SK-MEL-5 (cell line): ENCODE measurements around the gene MEGF6. TPM values are rescaled to one million over a fixed set of nuclear protein-coding genes. Genes with fewer than 3 reads are reported as not detected.

Source experiments
- DNase-seq: peaks from one replicate; pipeline ENCODE4 v3.0.0-alpha.2; 2016; ENCODE audit warnings: low read depth, low spot score
- in situ Hi-C: cut with HindIII; loops from 2 replicates; pipeline ENCODE4 v1.10.0; 2016; ENCODE audit warnings: low sequenced_read_pairs, high pct_unique_total_duplicates, low pct_unique_long_range_greater_than_20kb
- total RNA-seq: library from RNA; depleted of rRNA; stranded (reverse); fragments of >200 nt; shearing (Covaris generic); gene quantifications from 2 replicates; pipeline ENCODE4 v1.2.3, GENCODE V29; 2014

The MEGF6 gene
- total RNA-seq, 1 experiment from 2014 or later, result 0.90 TPM

DNA sequence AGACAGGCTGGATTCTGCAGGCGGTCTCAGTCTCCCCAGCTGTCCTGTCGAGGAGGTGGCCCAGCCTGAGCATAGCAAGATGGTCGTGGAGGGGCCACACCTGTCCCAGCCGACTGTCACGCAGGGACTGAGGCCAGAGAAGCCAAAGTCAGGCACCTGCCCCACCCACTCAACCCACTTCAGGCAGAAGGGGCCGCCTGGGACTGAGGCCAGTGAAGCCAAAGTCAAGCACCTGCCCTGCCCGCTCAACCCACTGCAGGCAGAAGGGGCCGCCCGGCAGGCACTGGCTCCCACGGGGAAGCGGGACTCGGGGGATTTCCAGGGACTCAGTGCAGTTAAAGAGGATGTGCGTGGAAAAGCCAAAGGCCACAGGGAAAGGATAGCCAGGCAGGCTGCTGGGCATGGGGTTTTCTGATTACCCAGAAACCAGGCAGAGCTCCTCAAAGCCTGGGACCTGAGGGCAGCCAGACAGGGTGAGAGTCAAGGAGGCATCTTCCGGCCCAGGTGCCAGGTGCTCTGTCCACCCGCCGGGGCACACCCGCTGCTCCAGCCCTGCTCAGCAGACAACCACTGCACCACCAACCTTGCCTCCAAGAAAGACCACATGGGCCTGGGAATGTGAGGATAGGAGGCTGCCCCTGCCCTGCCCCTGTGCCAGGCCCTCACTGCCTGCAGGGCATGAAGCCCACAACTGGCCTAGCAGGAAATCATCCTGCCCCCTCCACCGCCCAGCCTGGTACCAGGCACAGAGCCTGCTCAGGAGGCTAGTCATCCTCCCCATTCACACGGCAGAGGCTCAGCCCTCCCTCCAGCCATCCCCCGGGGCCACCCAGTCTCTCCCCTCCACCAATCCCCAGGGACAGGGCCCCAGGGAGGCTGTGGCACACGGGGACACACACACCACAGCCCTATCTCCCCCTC, 41.0 kb downstream of the MEGF6 start:
- DNase-seq, result no peak
- in situ Hi-C loops, result no loop called here

DNA sequence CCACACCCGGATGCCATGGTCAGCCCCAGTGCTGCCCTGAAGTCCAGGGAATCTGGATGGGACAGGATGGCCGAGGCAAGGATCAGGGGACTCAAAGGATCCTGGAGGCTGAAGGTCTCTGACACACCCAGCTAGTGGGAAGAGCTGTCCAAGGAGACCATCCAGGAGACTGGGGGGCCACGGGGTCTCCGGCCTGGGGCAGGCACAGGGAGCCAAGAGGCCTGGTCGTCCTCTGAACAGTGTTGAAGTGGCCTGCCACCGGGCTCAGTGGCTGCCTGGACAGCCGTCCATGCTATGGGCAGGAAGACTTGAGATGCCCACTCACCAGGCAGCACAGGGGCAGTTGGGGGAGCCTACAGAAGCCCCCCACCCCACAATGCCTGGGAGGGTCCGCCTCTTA, 41.9 kb downstream of the MEGF6 start:
- DNase-seq, result no peak
- in situ Hi-C loops, result no loop called here

DNA sequence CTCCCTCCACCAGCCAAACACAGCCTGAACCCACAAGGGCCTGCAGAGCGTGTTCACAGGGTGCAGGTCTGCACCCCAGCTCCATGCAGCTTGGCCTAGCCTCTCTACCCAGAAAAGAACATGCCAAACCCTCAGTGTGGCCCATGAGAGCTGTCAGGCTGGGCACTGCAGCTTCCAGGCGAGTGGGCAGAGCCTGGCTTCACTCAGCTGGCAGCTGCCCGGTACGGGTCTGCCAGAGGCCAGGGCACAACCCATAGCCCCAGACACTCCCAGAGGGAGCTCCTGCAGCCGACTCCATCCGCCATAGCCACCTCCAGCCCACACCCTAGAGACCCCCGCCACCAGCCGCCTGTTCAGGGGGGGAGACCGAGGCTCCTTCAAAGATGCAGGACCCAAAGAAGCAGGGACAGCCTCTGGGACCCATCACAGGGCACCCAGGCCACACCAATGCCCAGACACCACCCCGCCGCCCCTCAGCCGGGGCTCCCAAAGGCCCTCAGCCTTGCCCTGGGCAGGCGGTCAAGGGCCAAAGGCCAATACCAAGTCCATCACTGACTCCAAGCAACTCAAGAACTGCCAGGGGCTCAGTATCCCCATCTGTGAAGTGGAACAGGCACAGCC, 42.4 kb downstream of the MEGF6 start:
- no peak for DNase-seq
- in situ Hi-C loops, result no loop called here

DNA sequence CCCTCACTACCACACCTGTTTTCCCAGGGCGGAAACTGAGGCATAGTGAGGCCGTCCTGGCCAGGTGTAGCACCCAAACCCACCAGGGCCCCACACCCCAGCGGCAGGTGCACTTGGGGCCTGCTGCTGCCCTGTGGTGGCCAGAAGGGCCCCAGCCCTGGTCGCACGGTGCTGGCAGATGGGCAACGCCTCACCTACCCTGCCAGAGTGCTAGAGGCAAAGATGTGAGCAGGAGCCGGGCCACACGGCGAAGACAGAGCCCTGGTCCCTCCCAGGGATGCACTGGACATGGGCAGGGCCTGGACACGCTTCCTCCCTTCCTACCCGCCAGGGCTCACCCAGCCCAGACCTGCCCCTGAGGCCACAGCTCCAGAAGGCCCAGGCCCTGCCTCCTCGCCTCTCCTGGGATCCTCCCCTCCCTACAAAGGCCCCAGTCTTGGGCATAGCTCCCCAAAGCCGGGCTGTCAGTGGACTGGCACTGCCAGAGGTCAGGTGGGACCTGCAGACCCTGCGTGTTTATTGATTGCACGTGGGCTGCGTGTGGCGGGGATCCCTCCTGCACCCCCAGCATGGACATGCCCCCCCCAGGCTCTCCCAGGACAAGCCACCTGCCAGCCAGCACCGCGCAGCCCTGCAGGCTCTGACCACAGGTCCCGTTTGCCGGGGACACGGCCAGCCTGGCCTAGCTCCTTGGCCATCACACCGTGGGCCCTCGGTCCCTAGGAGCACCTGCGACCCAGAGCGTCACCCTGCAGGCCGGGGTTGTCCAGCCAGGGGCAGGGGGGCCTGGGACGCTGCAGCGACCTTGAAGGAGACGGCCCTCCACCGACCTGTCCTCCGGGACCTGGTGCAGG, 44.1 kb downstream of the MEGF6 start:
- DNase-seq, result no peak
- in situ Hi-C loops, result no loop called here

DNA sequence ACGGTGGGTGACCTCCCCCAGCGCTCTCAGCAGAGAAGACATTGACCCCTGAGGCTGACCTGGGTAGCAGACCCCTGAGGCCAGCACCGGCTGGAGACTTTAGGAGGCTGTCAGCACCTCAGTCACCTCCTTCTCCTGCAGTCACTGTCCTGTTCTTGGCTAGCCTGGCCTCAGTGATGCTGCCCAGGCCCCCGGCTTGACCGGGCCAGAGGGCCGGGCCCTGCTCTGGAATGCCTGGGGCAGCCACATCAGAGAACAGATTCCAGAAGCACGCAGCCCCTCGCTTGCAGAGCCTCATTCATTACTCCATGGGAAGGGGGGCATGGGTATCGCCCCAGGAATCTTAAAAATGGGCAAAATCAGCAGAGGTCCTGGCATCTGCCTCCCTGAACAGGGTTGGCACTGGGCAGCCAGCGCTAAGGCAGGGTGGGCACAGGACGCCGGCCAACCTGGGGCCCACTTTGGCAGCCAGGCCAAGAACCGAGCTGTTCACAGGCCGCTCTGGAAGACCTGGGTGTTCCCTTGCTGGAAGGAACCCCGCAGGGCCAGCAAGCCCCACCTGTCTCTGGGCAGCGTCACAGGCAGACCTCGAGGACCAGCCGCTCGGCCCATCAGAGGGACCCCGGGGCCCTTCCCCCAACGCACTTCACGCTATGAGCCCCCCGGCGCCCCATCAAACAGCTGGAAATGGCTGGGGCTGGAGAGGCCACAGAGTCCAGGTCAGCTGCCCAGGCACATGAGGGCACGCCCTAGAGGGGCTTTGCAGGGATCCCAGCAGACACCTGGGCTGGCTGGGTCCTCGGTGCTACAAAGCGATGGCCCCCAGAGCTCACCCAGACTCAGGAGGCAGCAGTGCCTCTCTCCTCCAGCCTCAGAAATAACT, 45.1 kb downstream of the MEGF6 start:
- in situ Hi-C loops, result no loop called here
- DNase-seq, result no peak

DNA sequence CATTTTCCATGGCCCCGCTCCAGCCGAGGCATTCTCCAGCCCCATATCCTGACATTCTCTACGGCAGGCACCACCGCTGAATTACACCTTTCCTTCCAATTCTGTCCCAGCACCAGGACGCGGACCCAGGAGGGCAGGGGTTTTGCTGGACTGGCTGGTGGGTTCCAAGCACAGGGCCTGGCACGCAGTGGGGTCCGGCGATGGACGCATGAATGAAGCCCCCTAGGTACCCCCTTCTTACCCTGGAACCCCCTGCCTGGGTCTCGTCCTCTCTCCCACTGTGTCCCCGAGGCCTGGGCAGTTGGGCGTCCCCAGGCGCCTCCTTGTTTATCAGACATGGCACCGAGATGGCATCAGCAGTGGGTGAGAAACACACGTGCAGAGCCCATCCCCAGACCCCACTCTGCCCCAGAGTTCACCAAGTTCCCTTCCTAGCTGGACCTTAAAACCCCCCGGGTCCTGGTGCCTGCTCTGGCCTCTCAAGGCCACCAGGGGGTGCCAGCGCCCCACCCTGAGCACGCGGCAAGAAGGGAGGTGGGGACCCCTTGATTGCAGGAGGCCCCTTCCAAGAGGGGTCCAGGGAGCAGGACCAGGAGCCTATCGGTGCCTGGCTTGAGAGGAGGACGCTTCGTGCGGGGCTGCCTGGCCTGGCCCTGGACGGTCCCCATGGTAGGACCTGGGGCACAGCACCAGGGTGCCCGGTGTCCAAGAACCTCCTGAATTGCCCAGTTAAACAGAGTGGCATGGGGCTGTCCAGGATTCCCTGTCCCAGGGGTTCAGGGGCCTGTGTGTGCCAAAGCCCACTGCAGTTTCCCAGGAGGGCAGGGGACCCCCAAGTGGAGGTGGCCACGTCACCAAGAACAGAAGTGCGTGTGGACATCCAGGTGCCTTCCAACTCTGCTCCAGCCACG, 46.1 kb downstream of the MEGF6 start:
- in situ Hi-C loops, result no loop called here
- DNase-seq, result peak; percentile 17

DNA sequence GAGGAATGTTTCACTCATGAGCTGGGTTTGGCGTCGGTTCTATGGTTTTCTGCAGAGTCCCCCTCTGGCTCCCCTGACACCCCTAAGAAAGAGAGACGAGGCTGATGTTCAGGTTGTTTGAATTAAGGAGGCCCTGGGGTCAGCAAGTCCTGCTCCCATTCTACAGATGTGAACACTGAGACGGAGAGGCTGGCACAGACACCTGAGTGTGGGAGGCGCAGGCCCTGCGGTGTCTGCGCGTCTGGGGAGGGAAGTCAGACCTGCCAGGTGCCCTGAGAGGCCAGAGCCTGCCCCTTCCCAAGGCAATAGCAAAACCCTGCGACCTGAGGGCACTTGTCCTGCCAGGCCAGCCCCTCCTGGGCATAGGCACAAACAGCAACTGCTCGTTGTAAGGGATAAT, 47.7 kb downstream of the MEGF6 start:
- DNase-seq, result no peak
- in situ Hi-C loops, result no loop called here

DNA sequence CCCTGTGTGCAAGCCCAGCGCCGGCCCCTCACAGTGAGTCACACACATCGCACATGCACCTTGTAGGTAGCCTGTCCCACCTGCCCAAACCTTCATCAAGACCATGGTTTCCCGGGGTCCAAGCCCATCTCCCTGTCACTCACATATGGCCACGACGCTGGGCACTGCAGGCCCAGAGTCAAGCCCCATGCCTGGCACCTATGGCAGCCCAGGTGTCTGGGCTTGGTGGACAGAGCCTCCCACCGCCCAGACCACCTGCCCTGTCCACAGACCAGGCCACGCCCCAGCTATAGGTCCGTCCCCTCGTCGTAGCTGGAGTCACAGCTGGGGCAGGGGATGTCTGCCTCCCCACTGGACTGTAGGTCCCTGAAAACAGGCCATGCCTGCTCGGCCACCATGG, 48.2 kb downstream of the MEGF6 start:
- no peak for DNase-seq
- in situ Hi-C loops, result no loop called here

DNA sequence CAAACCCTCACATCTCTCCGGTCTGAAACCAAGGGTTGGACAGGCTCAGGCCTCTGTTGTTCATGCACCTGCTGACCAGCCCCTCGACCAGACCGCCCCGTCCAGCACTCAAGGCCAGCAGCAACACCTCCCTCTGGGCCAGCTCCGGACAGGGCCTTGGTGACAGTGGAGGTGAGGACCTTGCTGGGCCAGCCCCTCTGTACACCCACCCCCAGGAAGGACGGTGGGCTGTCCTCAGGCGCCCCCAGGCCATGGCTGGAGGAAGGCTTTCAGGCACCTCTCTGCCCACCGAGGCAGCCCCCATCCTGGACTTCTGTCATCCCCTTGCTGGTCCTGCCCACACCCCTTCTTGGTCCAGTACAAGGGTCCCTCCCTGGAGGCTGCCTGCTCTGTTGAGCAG, 48.6 kb downstream of the MEGF6 start:
- DNase-seq, result no peak
- in situ Hi-C loops, result no loop called here

DNA sequence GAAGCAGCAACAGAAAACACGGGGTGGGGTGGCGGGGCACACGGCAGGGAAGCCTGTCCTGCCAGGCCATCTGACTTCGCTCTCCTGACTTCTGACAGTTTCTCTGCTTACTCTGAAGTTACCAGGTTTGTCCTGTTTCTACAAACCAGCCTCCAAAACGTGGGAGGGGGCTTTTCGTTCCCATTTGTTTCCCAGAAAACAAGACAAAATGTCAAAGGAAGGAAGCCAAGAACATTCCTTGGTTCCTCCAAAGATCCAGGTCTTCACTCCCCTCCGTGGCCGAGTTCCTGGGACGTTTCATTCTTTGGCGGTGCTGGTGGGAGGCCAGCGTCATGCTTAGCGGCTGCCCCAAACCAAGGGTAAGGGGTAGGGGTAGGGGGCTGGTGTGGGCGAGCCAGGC, 49.6 kb downstream of the MEGF6 start:
- DNase-seq, result no peak
- in situ Hi-C loops, result no loop called here

DNA sequence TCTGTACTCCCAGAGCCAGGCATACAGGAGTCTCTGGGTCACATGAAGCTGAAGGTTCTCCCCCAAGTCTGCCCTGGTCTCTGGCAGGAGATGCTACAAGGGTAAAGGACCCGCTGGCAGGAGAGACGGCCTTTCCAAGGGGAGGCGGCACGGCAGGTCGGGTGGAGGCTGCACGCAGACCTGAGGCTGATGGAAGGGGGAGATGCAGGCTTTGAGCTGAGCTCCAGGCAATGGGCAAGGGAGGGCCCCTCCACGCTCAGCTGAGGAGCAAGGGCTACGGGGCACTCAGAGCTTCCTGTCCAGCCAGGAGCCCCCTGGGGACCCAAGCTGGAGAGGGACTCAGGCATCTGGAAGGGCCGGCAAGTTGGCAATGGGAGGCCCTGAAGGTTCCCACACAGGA, 50.3 kb downstream of the MEGF6 start:
- in situ Hi-C loops, result no loop called here
- no peak for DNase-seq

DNA sequence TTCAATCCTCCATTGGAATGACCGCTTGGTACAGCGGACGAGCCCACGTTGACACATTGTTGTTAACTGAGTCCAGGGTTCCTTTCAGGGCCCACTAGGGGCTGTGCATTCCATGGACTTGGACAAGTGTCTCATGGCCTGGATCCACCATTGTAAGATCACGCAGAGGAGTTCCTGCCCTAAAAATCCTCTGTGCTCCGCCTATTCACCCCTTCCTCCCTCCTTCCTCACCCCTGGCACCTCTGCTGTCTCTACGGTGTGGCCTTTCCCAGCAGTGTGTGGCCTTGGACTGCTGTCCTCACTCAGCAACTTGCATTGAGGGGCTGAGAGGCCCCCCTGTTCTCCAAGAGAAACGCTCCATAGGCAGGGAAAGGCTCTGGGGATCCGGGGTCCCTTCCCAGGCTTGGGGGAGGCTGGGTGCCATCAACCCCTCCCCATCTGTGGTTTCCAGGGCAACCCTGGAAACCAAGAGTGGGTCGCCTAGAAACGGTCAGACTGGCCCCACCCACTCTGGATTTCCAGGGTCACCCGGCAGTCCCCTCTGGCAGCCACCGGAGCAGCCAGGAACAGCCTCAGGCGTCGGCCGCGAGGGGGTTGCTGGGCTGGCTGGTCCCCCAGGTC, 50.9 kb downstream of the MEGF6 start:
- no peak for DNase-seq
- in situ Hi-C loops, result no loop called here

DNA sequence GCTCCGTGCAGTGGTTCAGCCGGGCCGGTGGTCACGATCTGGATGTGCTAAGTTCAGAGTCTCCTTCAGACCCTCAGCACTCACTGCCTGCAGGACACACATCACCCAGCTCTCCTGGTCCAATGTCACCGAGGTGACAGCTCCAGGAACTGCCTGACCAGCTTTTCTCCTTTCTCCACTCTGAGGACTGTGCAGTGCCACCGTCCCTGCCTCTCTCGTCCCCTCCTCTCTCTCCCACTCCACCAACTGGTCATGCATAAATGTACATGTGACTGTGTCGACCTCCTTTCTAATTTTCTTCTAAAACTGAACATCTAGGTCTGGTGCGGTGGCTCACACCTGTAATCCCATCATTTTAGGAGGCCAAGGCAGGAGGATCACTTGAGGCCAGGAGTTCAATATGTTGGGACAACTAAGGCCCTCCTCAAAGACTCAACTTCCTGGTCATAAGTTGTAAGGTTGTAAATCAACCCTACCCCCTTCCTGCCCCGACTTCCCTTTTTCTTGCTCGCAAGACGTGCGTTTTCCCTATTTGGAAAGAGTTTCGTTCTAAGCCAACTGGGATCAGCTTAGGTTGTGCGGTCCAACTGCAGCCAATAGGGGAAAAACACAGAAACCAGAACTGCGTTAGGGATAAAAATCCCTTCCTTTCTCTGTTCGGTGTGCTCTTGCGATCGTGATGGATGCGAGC, 53.1 kb downstream of the MEGF6 start:
- in situ Hi-C loops, result no loop called here

DNA sequence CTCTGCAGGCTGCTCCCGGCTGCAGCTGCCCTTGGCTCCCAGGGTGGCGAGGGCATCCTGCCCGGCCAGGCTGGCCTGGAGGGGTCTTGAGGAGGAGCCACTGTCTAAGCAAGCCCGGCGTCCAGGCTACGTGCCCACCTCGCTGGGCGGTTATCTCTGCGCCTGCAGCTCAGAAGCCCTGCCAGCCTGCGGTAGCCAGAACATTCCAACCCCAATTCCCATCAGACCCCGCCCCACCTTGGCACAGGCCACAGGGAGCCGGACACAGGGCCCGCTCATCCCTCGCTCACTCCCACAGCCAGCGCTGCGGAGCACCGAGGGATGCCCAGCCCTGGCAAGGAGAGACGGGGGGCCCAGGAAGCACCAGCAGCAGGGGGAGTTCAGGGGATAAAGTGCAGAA, 53.9 kb downstream of the MEGF6 start:
- no peak for DNase-seq
- in situ Hi-C loops, result no loop called here

More for the DNA sequence above, 53.1 kb downstream of the MEGF6 start:
- DNase-seq, result no peak

DNA sequence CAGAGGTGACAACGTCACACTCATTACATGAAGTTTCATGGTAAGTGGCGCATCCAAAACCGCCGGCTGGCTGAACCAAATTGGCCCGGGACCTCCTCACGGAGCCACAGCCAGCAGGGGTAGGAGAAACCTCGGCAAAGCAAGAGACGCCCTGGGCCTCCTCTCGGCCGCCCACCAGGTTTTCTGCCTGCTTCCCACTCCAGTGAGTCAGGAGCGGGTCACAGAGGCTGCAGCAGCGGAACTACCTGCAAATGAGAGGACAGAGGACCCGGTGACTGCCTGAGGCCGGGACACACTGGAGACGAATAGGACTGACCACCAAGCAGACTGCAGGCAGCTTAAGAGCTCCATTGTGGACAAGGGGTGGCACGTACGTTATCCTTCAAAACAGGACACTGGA, 55.0 kb downstream of the MEGF6 start:
- in situ Hi-C loops, result no loop called here

More for the DNA sequence above, 55.0 kb downstream of the MEGF6 start:
- no peak for DNase-seq
